BLaER1 treated with 17β-estradiol and CSF1 and Interleukin-3, amounts not matched to agents 10 nM and 100 nM (cell line): Measurements from ENCODE around the gene EYA2.
A peak's percentile ranks its signal among the peaks of the same experiment; 100 is the strongest.

ENCODE experiments used
- H3K27ac ChIP-seq, 11 experiments: shearing (Covaris generic); formaldehyde crosslinking; 2 replicates each; pipeline ENCODE4 v1.8.1; 2022
- H3K27me3 ChIP-seq, 11 experiments: shearing (Covaris generic); formaldehyde crosslinking; 2 replicates each; pipeline ENCODE4 v1.8.1; 2022
- H3K36me3 ChIP-seq, 11 experiments: shearing (Covaris generic); formaldehyde crosslinking; 2 replicates each; pipeline ENCODE4 v1.8.1; 2022
- H3K4me1 ChIP-seq, 10 experiments: shearing (Covaris generic); formaldehyde crosslinking; 2 replicates each; pipeline ENCODE4 v1.8.1; 2022
- H3K4me2 ChIP-seq, 11 experiments: shearing (Covaris generic); formaldehyde crosslinking; 2 replicates each; pipeline ENCODE4 v1.8.1; 2022
- H3K4me3 ChIP-seq, 10 experiments: shearing (Covaris generic); formaldehyde crosslinking; 2 replicates each; pipeline ENCODE4 v1.8.1; 2022
- H3K9ac ChIP-seq, 11 experiments: shearing (Covaris generic); formaldehyde crosslinking; 2 replicates each; pipeline ENCODE4 v1.8.1; 2022
- H3K9me3 ChIP-seq, 11 experiments: shearing (Covaris generic); formaldehyde crosslinking; replicated peaks in 1 of 11; 2 replicates each; pipeline ENCODE4 v1.8.1; 2022
- H4K20me1 ChIP-seq, 11 experiments: shearing (Covaris generic); formaldehyde crosslinking; 2 replicates each; pipeline ENCODE4 v1.8.1; 2022
- Cebpa-rat ChIP-seq, 11 experiments: shearing (Covaris generic); IDR thresholded peaks; 2 replicates each; pipeline ENCODE4 v1.8.1; 2022

Gene EYA2, protein sequence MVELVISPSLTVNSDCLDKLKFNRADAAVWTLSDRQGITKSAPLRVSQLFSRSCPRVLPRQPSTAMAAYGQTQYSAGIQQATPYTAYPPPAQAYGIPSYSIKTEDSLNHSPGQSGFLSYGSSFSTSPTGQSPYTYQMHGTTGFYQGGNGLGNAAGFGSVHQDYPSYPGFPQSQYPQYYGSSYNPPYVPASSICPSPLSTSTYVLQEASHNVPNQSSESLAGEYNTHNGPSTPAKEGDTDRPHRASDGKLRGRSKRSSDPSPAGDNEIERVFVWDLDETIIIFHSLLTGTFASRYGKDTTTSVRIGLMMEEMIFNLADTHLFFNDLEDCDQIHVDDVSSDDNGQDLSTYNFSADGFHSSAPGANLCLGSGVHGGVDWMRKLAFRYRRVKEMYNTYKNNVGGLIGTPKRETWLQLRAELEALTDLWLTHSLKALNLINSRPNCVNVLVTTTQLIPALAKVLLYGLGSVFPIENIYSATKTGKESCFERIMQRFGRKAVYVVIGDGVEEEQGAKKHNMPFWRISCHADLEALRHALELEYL

DNA sequence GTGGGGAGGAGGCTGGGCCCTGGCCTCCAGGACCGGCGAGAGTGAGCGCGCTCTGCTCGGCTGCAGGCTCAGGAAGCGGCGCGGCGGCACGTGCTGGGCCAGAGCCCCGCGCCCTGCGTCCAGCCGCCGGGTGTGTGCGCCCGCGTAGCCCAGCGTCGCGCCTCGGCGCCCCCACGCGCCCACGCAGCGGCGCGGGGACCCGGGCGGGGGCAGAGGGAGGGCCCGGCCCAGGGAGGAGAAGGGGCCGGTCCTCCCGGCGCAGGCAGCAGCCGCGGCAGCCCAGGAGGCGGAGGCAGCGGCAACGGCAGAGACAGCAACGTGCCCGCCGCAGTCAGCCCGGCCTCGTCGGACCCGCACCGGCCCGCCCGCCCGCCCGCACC is at the start of gene EYA2:
EYA2 (plus strand) TSS at position 265 of the 380 bp plus-strand sequence. CDS start 95,168 bp downstream, outside the sequence.
- Histone ChIP-seq H3K4me3 (peak within 1 kb of the TSS in 4 of 10 experiments; percentile 41 to 60 (median 51); a peak in 9 of 20 replicates), H3K4me2 (peak within 1 kb of the TSS in 8 of 11 experiments; percentile 22 to 83 (median 48); a peak in 11 of 22 replicates), H3K9ac (peak within 1 kb of the TSS in 2 of 11 experiments; percentile 19 to 67; a peak in 3 of 22 replicates), H3K36me3 (no peaks in the 10 kb centered on the region), H3K9me3 (peaks cover 8 to 22% (median 15%) of the 10 kb centered on the region in 11 experiments; a peak in 21 of 22 replicates), H4K20me1 (no peaks in the 10 kb centered on the region), H3K27me3 (peaks cover 43 to 61% (median 57%) of the 10 kb centered on the region in 11 experiments), H3K27ac (no peak within 1 kb of the TSS), H3K4me1 (peaks cover 0 to 33% (median 2%) of the 10 kb centered on the region in 10 experiments; a peak in 8 of 20 replicates)
- no peak for TF ChIP-seq Cebpa-rat (IDR thresholded peaks at IDR 0.05)

DNA sequence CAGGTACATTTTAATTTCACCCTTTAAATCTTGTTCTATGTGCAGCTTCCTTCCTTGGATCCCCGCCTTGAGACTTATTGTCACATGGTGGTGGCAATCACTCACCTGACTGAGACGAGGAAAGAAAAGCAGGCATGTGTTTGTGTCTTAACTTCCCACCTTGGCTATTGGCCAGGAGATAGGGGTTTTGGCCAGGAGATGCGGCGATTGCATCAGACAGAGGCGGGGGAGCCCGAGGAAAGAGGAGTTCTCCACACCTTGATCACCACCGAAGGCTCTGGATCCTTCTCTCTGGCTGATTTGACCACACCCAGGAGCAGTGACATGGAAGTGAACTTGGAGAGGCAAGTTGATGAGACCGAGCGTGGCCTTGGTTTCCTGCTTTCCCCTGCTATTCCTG is 49.7 kb upstream of the EYA2 start:
- Histone ChIP-seq H3K4me1 (peaks cover 0 to 3% (median 0%) of the 10 kb centered on the region in 10 experiments; a peak in 1 of 20 replicates), H3K9ac (no peak overlapping the region), H3K4me3 (no peak overlapping the region), H3K27ac (no peak overlapping the region), H3K4me2 (no peak overlapping the region), H3K9me3 (no peaks in the 10 kb centered on the region), H3K36me3 (no peaks in the 10 kb centered on the region), H4K20me1 (no peaks in the 10 kb centered on the region), H3K27me3 (no peaks in the 10 kb centered on the region)
- no peak for TF ChIP-seq Cebpa-rat (IDR thresholded peaks at IDR 0.05)

DNA sequence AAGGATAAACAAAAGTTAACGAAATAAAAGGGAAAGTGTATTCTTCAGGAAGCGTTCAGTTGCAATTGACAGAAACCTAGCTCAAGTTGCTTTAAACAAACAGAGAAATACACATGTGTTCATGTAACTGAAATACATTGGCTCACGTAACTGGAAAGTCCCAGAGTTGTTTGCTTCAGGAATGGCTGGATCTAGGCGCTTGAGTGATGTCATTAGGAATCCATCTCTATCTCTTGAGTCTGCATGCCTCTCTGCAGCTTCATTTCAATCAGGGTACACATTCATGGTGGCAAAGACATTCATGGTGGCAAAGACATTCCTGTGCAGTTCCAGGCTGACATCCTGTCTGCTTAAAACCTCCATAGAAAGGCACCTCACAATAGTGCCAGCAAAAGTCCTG is 45.4 kb upstream of the EYA2 start:
- H3K27me3 ChIP-seq = no peaks in the 10 kb centered on the region
- H3K4me3 ChIP-seq = no peak overlapping the region
- no peak overlapping the region for H3K9ac ChIP-seq
- TF ChIP-seq Cebpa-rat (IDR thresholded peaks at IDR 0.05) = no peak
- H3K4me1 ChIP-seq = no peaks in the 10 kb centered on the region
- no peaks in the 10 kb centered on the region for H4K20me1 ChIP-seq
- no peak overlapping the region for H3K4me2 ChIP-seq
- H3K9me3 ChIP-seq = 0 out of 22 replicates have a peak, but pooled peaks cover 0 to 6% (median 0%) of the 10 kb centered on the region in 11 experiments
- no peaks in the 10 kb centered on the region for H3K36me3 ChIP-seq
- no peak overlapping the region for H3K27ac ChIP-seq

DNA sequence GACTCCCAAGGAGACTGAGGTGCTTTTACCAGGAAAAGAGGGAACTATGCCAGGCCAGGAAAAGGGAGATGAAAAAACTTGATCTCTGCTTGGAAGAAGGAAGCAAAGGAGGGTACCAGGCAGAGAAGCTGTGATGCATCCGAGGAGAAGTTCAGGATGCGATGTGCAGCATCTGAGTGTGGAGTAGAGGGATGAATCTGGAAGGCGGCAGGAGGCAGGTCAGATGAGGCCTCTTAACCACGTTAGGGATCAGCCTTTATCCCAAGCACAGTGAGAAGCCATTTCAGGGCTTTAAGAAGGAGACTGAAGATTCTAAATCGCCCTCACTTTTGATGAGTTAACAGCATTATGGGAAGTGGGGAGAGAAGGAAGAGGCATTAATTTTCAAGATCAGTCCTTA is 44.9 kb upstream of the EYA2 start:
- Histone ChIP-seq H3K36me3 (no peaks in the 10 kb centered on the region), H3K9me3 (0 out of 22 replicates have a peak, but pooled peaks cover 0 to 6% (median 0%) of the 10 kb centered on the region in 11 experiments), H3K4me2 (no peak overlapping the region), H4K20me1 (no peaks in the 10 kb centered on the region), H3K4me1 (no peaks in the 10 kb centered on the region), H3K27me3 (no peaks in the 10 kb centered on the region), H3K9ac (no peak overlapping the region), H3K27ac (no peak overlapping the region), H3K4me3 (no peak overlapping the region)
- no peak for TF ChIP-seq Cebpa-rat (IDR thresholded peaks at IDR 0.05)

DNA sequence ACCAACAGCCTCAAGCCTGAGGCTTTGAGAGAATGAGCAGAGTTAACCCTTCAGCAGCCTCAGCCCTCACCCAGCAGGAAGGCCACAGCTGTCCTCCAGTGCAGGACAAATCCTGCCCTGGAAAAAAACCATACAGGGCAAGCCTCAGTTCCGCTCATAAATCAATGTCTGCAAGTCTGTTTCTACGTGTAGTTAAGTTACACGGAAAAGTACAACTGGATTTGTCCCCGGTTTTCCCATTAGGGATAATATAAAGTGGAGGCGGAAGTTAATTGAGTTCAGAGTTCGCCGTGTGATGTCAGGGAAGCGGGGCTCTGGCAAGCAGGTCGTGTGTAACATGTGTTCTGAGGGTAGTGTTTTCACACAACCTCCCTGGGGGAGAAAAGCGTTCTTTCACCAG is 44.2 kb upstream of the EYA2 start:
- H3K27ac ChIP-seq = no peak overlapping the region
- H3K36me3 ChIP-seq = no peaks in the 10 kb centered on the region
- H4K20me1 ChIP-seq = no peaks in the 10 kb centered on the region
- 0 out of 22 replicates have a peak, but pooled peaks cover 0 to 6% (median 0%) of the 10 kb centered on the region in 11 experiments for H3K9me3 ChIP-seq
- H3K9ac ChIP-seq = no peak overlapping the region
- H3K4me2 ChIP-seq = no peak overlapping the region
- no peak for TF ChIP-seq Cebpa-rat (IDR thresholded peaks at IDR 0.05)
- no peak overlapping the region for H3K4me3 ChIP-seq
- no peaks in the 10 kb centered on the region for H3K4me1 ChIP-seq
- H3K27me3 ChIP-seq = no peaks in the 10 kb centered on the region

DNA sequence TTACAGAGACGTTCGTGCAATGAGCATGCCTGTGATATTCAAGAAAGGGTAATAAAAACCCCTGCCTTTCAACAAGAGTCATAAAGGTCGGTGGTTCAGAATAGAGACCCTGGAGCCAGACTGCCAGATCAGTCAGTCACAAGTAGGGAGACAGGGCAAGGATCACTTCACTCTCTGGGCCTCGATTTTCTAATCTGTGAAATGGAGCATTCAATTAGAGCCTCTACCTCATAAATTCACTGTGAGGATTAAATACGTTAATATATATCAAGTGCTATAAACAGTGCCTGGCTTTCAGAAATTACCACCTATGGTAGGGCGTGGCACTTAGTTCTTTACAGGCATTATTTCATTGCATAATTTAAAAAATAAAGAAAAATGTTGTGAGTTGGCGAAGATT is 43.7 kb upstream of the EYA2 start:
- Histone ChIP-seq H3K9me3 (0 out of 22 replicates have a peak, but pooled peaks cover 0 to 6% (median 0%) of the 10 kb centered on the region in 11 experiments), H3K36me3 (no peaks in the 10 kb centered on the region), H3K4me3 (no peak overlapping the region), H3K9ac (no peak overlapping the region), H3K4me2 (no peak overlapping the region), H4K20me1 (no peaks in the 10 kb centered on the region), H3K27ac (no peak overlapping the region), H3K27me3 (no peaks in the 10 kb centered on the region), H3K4me1 (no peaks in the 10 kb centered on the region)
- TF ChIP-seq Cebpa-rat (IDR thresholded peaks at IDR 0.05) = no peak

DNA sequence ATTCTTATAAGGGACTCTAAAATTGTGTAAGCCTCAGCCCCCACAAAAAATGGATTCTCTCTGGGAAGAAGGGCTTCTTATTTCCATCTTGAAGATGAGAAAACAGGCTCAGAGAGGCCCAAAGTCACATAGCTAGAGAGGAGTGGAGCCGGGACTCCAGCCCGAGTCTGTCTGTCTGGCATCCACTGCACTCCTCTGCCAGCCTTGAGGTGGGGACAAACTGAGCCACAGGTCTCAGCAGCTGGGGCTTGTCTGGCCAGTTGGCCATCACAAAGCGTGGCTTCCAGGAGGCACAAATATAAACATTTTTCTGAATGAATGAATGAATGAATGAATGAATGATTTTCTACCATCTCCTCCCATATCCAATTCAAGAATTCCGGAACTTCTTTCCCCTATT is 42.9 kb upstream of the EYA2 start:
- H3K27ac ChIP-seq = no peak overlapping the region
- H3K4me3 ChIP-seq = no peak overlapping the region
- H3K27me3 ChIP-seq = no peaks in the 10 kb centered on the region
- H3K4me1 ChIP-seq = no peaks in the 10 kb centered on the region
- H3K9ac ChIP-seq = no peak overlapping the region
- no peaks in the 10 kb centered on the region for H3K36me3 ChIP-seq
- no peak for TF ChIP-seq Cebpa-rat (IDR thresholded peaks at IDR 0.05)
- H4K20me1 ChIP-seq = no peaks in the 10 kb centered on the region
- H3K9me3 ChIP-seq = 0 out of 22 replicates have a peak, but pooled peaks cover 0 to 6% (median 0%) of the 10 kb centered on the region in 11 experiments
- no peak overlapping the region for H3K4me2 ChIP-seq

DNA sequence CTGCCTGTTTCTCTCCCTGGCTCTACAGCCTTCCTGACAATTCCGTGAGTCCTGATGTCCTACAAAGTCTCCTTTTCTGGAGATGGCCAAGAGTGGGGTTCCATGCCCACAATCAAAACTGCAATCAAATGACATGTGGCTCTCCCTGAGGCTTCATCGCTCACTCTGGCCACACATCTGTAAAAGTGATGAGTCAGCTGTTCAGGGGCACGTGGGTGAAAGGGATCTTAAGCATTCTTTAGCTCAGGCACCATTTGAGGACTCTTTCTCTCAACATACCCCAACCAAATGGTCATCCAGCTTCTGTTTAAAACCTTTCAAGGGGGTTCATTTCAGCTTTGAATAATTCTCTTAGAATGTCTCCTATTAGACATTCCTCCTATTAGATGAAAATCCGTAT is 42.3 kb upstream of the EYA2 start:
- no peak overlapping the region for H3K27ac ChIP-seq
- H3K4me2 ChIP-seq = no peak overlapping the region
- no peaks in the 10 kb centered on the region for H3K4me1 ChIP-seq
- 0 out of 22 replicates have a peak, but pooled peaks cover 0 to 6% (median 0%) of the 10 kb centered on the region in 11 experiments for H3K9me3 ChIP-seq
- no peak for TF ChIP-seq Cebpa-rat (IDR thresholded peaks at IDR 0.05)
- no peak overlapping the region for H3K9ac ChIP-seq
- no peaks in the 10 kb centered on the region for H4K20me1 ChIP-seq
- no peaks in the 10 kb centered on the region for H3K27me3 ChIP-seq
- H3K36me3 ChIP-seq = no peaks in the 10 kb centered on the region
- H3K4me3 ChIP-seq = no peak overlapping the region

DNA sequence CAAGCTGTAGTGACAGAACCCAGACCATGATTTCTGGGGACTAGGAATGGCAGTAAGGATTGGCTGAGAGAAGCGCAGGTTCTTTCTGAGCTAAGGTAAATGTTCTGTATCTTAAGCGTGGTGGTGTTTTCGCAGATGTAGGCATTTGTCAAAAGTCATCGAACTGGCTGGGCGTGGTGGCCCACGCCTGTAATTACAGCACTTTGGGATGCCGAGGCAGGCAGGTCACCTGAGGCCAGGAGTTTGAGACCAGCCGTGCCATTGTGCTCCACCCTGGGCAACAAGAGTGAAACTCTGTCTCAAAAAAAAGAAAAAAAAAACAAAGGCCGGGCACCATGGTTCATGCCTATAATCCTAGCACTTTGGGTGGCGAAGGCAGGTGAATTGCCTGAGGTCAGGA is 40.7 kb upstream of the EYA2 start:
- Histone ChIP-seq H3K27ac (no peak overlapping the region), H4K20me1 (no peaks in the 10 kb centered on the region), H3K9me3 (0 out of 22 replicates have a peak, but pooled peaks cover 0 to 6% (median 0%) of the 10 kb centered on the region in 11 experiments), H3K4me1 (no peaks in the 10 kb centered on the region), H3K4me2 (no peak overlapping the region), H3K27me3 (no peaks in the 10 kb centered on the region), H3K4me3 (no peak overlapping the region), H3K36me3 (no peaks in the 10 kb centered on the region), H3K9ac (no peak overlapping the region)
- no peak for TF ChIP-seq Cebpa-rat (IDR thresholded peaks at IDR 0.05)
